NCI-H345 treated with DMSO at 0.1 percent for 48 hours (cell line): ENCODE data around the gene MAML2.
"Not testable (repeated sequence)": the region's sequence is repeated elsewhere in the genome, so short reads cannot be mapped to it uniquely, and the experiment has no call there.

Source experiments
- DNase-seq: peaks from one replicate; lab custom pipeline; 2025; ENCODE audit not compliant: unreplicated experiment; lab: John Stamatoyannopoulos, UW

Gene MAML2

GRCh38 chr11:96272529-96273222 lies 70.3 kb downstream of the MAML2 start:
- no peak for DNase-seq

- no peak for DNase-seq
These were observed 71.2 kb downstream of the MAML2 start for GRCh38 chr11:96271777-96272176.

- not testable (repeated sequence) for DNase-seq
These were observed 71.6 kb downstream of the MAML2 start for GRCh38 chr11:96271352-96271751.

- not testable (repeated sequence) for DNase-seq
These were observed 74.5 kb downstream of the MAML2 start for GRCh38 chr11:96268527-96268926.

- no peak for DNase-seq
These were observed 75.4 kb downstream of the MAML2 start for GRCh38 chr11:96267496-96268032.

GRCh38 chr11:96267001-96267495 lies 75.9 kb downstream of the MAML2 start:
- no peak for DNase-seq

- DNase-seq, result no peak
These were observed 77.0 kb downstream of the MAML2 start for GRCh38 chr11:96265972-96266371.

- no peak for DNase-seq
These were observed 77.7 kb downstream of the MAML2 start for GRCh38 chr11:96265220-96265737.

GRCh38 chr11:96264364-96264763 lies 78.6 kb downstream of the MAML2 start:
- no peak for DNase-seq

- DNase-seq, result no peak
These were observed 79.7 kb downstream of the MAML2 start for GRCh38 chr11:96263238-96263763.

- no peak for DNase-seq
These were observed 82.5 kb downstream of the MAML2 start for GRCh38 chr11:96260532-96260931.

- no peak for DNase-seq
These were observed 82.9 kb downstream of the MAML2 start for GRCh38 chr11:96260067-96260511.

- no peak for DNase-seq
These were observed 83.7 kb downstream of the MAML2 start for GRCh38 chr11:96259134-96259830.

- no peak for DNase-seq
These were observed 84.7 kb downstream of the MAML2 start for GRCh38 chr11:96257972-96258934.

- no peak for DNase-seq
These were observed 86.0 kb downstream of the MAML2 start for GRCh38 chr11:96257036-96257435.

- DNase-seq, result no peak
These were observed 86.6 kb downstream of the MAML2 start for GRCh38 chr11:96256215-96257011.

GRCh38 chr11:96254854-96255253 lies 88.1 kb downstream of the MAML2 start:
- no peak for DNase-seq

GRCh38 chr11:96254087-96254486 lies 88.9 kb downstream of the MAML2 start:
- DNase-seq, result no peak

GRCh38 chr11:96246718-96247552 lies 96.1 kb downstream of the MAML2 start:
- no peak for DNase-seq
